ENCODE measurements around the gene IGFN1. TPM values are rescaled to one million over a fixed set of nuclear protein-coding genes. Genes with fewer than 3 reads are reported as not detected.

IGFN1 gene
- total RNA-seq, 2 experiments from 2014 or later: not detected

DNA sequence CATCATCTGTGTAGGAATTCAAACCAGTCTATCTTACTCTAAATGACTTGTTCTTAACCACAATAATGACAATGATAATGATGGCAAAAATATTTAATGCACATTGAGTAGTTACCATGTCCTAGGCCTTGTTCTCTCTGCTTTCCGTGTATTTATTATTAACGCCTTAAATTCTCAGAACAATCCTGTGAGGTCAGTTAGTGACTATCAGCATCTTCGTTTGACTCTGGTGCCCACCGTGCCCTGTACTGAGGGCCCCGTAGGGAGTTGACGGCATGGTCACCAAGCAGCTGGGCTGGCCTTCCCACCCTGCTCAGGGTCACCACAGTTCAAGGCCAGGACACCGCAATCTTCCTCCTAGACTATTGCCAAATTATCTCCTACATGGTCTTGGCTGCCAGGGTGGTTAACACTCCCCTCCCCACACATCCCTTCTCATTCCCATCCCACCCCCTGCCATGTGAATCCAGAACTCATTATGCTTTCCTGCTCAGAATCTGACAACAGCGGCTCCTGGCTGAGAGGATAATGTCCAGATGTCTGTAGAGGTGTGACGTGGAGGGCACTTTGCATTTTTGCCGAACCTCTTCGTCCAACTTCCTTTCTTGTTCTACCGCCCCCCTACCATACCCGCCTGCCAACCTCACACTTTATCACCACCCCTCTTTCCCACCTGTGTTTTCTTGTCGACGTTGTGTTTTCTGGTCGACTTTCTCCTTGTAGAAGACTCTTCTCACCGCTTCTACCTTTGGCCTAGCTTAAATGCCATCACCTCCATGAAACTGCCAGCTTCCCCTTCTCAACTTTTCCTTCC is 33.4 kb downstream of the IGFN1 start:
- Histone ChIP-seq H3K4me1 (ENCODE audit: insufficient read depth, low read length) (no peaks in the 10 kb centered on the region), H3K36me3 (ENCODE audit: insufficient read depth, low read length) (no peaks in the 10 kb centered on the region), H3K9me3 (ENCODE audit: control insufficient read depth in 1 of 2, insufficient read depth in 1 of 2, low read length in 2 of 2) (no peaks in the 10 kb centered on the region), H3K4me3 (ENCODE audit: low read length) (no peak overlapping the region), H3K27ac (ENCODE audit: low read depth in 1 of 2, low read length in 2 of 2) (no peak overlapping the region), H3K27me3 (ENCODE audit: control insufficient read depth in 1 of 2, insufficient read depth in 2 of 2, low read length in 2 of 2) (peaks cover 2 to 9% of the 10 kb centered on the region in 2 experiments)
- no peaks in the 10 kb centered on the region for H3K4me1 Mint-ChIP-seq (ENCODE audit: low read depth)
- DNase-seq: peak in 1 of 14 experiments; percentile 6
- ATAC-seq (ENCODE audit: poor library complexity): no peak
- CTCF ChIA-PET: interaction anchor here (1.1 kb wide), 1 partner anchor 53 kb away, joined by 3 read pairs; no protein-coding TSS in a partner anchor
- POLR2A ChIA-PET: no interaction called here
- peaks cover 8% of the 10 kb centered on the region for H3K27me3 Mint-ChIP-seq
- intact Hi-C loops (cut with DNase I, micrococcal nuclease): loop anchor here (2.0 to 10.0 kb wide), 5 partner anchors 72 to 249 kb away; partner anchors contain the start of gene TMEM9 (in 1 of the 2)
- H3K9me3 Mint-ChIP-seq: no peaks in the 10 kb centered on the region
- no peak overlapping the region for H3K4me3 Mint-ChIP-seq
- no peak overlapping the region for H3K27ac Mint-ChIP-seq
- TF ChIP-seq, protein P1, sequence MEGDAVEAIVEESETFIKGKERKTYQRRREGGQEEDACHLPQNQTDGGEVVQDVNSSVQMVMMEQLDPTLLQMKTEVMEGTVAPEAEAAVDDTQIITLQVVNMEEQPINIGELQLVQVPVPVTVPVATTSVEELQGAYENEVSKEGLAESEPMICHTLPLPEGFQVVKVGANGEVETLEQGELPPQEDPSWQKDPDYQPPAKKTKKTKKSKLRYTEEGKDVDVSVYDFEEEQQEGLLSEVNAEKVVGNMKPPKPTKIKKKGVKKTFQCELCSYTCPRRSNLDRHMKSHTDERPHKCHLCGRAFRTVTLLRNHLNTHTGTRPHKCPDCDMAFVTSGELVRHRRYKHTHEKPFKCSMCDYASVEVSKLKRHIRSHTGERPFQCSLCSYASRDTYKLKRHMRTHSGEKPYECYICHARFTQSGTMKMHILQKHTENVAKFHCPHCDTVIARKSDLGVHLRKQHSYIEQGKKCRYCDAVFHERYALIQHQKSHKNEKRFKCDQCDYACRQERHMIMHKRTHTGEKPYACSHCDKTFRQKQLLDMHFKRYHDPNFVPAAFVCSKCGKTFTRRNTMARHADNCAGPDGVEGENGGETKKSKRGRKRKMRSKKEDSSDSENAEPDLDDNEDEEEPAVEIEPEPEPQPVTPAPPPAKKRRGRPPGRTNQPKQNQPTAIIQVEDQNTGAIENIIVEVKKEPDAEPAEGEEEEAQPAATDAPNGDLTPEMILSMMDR (IDR thresholded peaks at IDR 0.05): no peak
- H3K36me3 Mint-ChIP-seq (ENCODE audit: low read depth): no peaks in the 10 kb centered on the region

DNA sequence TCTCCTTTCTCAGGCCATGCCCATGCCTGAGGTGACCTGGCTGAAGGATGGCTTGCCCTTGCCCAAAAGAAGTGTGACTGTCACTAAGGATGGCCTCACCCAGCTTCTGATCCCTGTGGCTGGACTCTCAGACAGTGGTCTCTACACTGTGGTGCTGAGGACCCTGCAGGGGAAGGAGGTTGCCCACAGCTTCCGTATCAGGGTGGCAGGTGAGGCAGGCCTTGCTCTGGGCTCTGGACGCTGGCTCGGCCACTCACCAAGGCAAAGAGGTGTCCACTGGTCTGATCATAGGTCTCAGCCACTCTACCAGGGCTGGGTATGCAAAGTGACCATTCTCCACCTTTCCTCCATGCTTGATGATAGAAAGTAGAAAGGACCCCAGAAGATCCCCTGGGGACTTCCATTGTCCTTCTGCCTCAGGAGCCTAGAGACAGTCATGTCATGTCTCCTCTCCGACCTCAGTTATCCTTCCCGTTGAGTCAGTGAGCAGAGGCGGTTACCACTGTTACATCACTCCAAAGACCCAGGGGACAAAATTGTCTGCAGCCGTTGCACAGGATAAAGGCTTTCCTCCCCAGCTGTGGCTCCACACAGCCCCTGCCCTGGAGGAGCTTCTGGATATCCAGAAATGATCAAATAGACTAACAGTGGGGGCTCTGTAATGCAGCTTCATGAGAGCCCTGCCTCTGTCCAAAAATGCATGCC is 34.2 kb downstream of the IGFN1 start:
- Mint-ChIP-seq H3K4me1 (ENCODE audit: low read depth) (no peaks in the 10 kb centered on the region), H3K27me3 (peaks cover 13% of the 10 kb centered on the region), H3K4me3 (no peak overlapping the region), H3K36me3 (ENCODE audit: low read depth) (no peaks in the 10 kb centered on the region), H3K27ac (no peak overlapping the region), H3K9me3 (no peaks in the 10 kb centered on the region)
- Histone ChIP-seq H3K9me3 (ENCODE audit: control insufficient read depth in 1 of 2, insufficient read depth in 1 of 2, low read length in 2 of 2) (peaks cover 0 to 3% of the 10 kb centered on the region in 2 experiments), H3K27ac (ENCODE audit: low read depth in 1 of 2, low read length in 2 of 2) (no peak overlapping the region), H3K36me3 (ENCODE audit: insufficient read depth, low read length) (no peaks in the 10 kb centered on the region), H3K4me1 (ENCODE audit: insufficient read depth, low read length) (no peaks in the 10 kb centered on the region), H3K27me3 (ENCODE audit: control insufficient read depth in 1 of 2, insufficient read depth in 2 of 2, low read length in 2 of 2) (peaks cover 2 to 11% of the 10 kb centered on the region in 2 experiments), H3K4me3 (ENCODE audit: low read length) (no peak overlapping the region)
- no peak for ATAC-seq (ENCODE audit: poor library complexity)
- POLR2A ChIA-PET: no interaction called here
- intact Hi-C loops (cut with DNase I, micrococcal nuclease): loop anchor here (5.0 to 10.0 kb wide), 4 partner anchors 73 to 250 kb away; partner anchors contain the start of gene TMEM9 (in 1 of the 2)
- TF ChIP-seq, protein P1 (IDR thresholded peaks at IDR 0.05): no peak
- CTCF ChIA-PET: no interaction called here
- DNase-seq: peak in 1 of 14 experiments; percentile 27

DNA sequence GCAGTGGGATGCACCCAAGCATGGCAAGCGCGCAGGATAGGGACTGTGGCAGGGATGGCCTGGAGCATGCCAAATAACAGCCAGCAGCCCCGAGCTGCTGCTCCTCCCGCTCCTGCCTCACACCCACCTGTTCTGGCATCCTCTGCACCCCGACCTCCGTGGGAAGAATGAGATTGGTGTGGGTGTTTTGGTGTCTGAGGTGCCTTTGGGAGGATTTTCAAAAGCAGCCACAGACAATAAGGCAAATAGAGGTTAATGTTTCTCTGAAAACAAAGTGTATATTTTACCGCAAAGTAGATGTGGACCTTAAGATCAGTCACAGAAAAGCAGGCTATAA is 35.5 kb downstream of the IGFN1 start:
- ChIA-PET CTCF (no interaction called here), POLR2A (no interaction called here)
- Mint-ChIP-seq H3K27ac (no peak overlapping the region), H3K27me3 (peaks cover 26% of the 10 kb centered on the region), H3K36me3 (ENCODE audit: low read depth) (no peaks in the 10 kb centered on the region), H3K4me3 (no peak overlapping the region), H3K9me3 (no peaks in the 10 kb centered on the region), H3K4me1 (ENCODE audit: low read depth) (no peaks in the 10 kb centered on the region)
- TF ChIP-seq, protein P1 (IDR thresholded peaks at IDR 0.05): no peak
- Histone ChIP-seq H3K36me3 (ENCODE audit: insufficient read depth, low read length) (no peaks in the 10 kb centered on the region), H3K4me3 (ENCODE audit: low read length) (no peak overlapping the region), H3K27ac (ENCODE audit: low read depth in 1 of 2, low read length in 2 of 2) (no peak overlapping the region), H3K9me3 (ENCODE audit: control insufficient read depth in 1 of 2, insufficient read depth in 1 of 2, low read length in 2 of 2) (peaks cover 0 to 3% of the 10 kb centered on the region in 2 experiments), H3K27me3 (ENCODE audit: control insufficient read depth in 1 of 2, insufficient read depth in 2 of 2, low read length in 2 of 2) (peaks cover 2 to 15% of the 10 kb centered on the region in 2 experiments), H3K4me1 (ENCODE audit: insufficient read depth, low read length) (no peaks in the 10 kb centered on the region)
- intact Hi-C loops (cut with DNase I, micrococcal nuclease): loop anchor here (10.0 kb wide), 2 partner anchors 141 to 251 kb away; no protein-coding TSS in a partner anchor
- DNase-seq (no peak), ATAC-seq (ENCODE audit: poor library complexity) (no peak)

All from CD4-positive, alpha-beta T cell (primary cell).